ENCODE measurements around the gene ARVCF. TPM values are rescaled to one million over a fixed set of nuclear protein-coding genes. Genes with fewer than 3 reads are reported as not detected.

ARVCF gene
- total RNA-seq, 1 experiment from 2014 or later: 0.58 TPM

DNA sequence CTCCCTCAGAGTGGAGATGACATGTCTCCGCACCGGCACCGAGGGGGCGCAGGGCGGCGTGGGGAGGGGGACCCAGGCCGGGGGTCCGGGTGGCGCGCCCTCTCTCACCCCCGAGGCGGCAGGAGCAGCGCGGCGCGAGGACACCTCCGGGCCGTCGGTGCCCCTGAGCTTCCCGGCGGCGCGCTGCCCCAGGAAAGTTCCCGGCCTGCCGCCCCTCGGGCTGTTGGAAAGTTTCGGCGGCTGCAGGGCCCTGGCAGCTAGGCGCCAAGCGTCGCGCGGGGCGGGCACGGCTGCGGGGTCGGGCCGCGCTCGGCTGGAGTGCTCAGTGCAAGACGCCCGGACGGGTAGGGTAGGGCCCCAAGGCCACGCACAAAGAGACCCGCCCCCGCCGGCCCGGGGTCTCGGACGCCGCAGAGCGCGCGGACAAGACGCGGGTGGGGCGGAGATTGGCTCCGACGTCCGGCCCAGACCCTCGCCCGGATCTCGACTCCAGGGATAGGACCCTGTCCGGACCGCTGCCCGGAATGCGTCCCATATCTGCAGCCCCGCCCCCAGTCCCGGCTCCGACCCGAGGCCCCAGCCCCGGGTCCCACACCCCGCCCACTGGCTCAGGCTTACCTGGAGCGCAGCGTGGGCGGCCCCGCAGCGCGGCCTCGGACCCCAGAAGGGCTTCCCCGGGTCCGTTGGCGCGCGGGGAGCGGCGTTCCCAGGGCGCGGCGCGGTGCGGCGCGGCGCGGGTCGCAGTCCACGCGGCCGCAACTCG lies 471 bp downstream of the ARVCF start:
- no peak for DNase-seq (ENCODE audit: low spot score)

DNA sequence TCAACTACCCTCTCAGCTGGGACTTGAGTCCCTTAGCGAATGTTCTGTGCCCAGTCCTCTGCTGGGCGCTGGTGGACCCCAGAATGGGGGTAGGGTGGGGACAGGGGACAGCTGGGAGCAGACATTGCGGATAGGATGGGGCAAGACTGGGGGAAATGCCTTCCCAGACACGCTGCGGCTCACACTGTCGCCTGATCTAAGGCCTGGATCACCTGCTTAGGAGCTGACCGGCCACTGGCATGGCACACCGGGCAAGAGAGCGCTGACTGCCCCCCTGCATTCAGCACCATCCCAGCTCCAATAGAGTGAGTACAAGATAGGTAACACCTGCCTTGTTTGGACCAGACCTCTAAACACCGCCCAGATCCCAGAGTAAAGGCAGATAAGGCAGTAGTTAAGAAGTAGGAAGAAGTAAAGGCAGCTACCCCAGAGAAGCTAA lies 1.4 kb downstream of the ARVCF start:
- DNase-seq (ENCODE audit: low spot score): no peak

DNA sequence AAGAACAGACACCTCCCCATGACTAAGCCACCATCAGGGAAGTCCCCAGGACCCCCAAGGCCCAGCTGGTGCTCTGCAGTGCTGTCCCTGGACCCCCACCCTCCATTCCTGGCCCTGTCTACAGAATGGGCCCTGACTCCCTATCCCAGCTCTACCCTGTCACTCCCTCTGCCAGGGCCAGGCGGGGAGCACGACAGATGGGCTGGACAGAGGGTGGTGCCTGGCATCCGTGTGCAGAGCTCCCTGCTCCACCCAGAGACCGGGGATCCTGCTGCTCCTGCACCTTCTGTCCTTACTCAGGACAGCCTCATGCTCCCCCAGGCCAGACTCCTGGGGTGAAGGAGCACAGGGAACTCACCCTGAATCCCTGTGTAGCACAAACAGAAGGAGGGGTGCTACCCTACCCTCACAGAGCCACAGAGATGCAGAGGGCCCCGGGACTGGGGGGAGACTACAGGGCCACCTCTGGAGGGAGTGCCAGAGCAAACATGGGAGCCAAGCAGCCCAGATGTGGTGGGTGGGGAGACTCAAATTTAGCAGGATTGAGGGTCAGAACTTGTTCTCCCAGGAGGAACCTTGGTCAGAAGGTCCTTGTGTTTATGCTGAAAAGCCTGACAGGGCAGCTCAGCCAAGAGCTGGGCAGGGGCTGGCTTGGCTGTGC lies 2.0 kb downstream of the ARVCF start:
- no peak for DNase-seq (ENCODE audit: low spot score)

DNA sequence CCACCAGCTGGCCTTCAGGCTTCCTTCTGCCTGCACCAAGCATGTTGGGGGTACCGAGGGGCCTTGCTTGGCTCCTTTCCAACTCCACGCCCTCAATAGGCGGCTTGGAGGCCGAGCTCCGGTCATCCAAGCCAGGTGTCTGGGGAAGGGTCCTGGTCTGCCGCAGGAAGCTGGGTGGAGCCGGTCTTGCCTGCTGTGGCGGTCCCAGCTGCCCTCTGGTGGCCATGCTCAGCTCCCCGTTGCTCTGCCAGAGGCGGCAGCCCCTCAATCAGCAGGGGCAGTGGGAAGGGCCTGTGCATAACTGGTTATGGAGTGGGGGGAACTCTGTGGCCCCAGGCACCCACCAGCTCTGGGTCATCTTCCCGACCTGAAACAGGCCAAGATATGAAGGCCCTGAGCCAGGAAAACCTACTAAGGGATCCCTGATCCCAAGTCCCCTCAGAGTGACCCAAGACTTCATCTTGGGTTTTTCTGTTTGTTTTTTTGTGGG lies 3.2 kb downstream of the ARVCF start:
- DNase-seq (ENCODE audit: low spot score): no peak

DNA sequence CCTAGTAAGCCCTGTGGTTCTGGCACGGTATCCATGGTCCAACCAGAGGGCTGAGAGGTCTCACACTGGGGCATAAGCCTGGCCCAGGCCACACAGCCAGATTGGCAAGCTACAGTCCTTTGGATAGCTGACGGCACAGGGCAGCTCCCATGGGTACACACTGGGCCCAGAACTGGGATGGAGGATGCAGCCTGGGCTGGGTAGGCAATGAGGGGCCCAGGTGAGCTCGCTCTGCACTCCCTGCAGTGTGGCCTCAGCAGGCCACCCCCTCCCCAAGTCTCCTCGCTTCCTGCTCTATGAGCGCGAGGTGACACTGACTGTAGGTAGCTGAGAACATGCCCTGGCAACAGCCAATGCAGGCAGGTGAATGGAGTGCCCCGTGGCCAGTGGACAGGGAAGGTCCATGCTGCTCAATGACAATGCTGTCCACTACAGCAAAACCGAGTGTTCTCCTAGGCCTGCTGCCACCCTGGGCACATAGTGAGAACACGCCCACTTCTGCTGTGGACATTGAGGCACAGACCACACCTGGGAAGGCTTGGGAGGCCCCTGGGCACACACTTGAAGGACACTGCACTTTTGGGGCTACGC lies 3.8 kb downstream of the ARVCF start:
- DNase-seq (ENCODE audit: low spot score): no peak

DNA sequence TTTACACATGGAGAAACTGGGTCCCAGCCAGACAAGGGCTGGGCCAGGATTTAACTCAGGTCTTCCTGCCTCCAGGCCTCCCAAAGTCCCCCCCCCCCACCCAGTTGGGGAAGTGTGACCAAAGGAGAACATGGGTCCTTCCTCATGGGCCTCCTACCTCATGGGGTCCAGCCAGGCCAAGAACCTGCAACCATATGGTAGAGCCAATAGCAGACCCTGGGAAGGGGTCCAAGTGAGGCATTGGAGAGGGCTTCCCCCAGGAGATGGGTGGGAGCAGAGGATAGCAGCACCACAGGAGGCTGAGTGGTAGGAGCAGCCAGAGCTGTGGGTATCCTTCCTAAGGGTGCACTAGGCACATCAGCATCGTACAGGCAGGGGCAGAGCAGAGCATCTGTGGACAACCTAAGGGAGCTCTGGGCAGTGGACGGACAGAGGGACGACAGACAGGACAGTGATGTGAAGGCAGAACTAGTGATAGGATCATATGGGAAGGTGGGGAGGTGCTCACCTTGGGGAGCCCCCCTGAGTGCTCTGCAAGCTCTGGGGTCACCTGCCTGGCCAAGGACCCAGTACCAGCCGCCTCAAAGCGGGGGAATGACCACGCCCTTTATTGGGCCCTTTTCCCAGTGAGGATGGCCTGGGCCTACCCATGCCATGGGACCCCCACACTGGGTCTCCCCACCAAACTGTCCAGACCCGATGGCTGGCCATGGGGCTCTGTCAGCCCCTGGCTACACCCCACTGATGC lies 4.5 kb downstream of the ARVCF start:
- DNase-seq (ENCODE audit: low spot score): no peak

DNA sequence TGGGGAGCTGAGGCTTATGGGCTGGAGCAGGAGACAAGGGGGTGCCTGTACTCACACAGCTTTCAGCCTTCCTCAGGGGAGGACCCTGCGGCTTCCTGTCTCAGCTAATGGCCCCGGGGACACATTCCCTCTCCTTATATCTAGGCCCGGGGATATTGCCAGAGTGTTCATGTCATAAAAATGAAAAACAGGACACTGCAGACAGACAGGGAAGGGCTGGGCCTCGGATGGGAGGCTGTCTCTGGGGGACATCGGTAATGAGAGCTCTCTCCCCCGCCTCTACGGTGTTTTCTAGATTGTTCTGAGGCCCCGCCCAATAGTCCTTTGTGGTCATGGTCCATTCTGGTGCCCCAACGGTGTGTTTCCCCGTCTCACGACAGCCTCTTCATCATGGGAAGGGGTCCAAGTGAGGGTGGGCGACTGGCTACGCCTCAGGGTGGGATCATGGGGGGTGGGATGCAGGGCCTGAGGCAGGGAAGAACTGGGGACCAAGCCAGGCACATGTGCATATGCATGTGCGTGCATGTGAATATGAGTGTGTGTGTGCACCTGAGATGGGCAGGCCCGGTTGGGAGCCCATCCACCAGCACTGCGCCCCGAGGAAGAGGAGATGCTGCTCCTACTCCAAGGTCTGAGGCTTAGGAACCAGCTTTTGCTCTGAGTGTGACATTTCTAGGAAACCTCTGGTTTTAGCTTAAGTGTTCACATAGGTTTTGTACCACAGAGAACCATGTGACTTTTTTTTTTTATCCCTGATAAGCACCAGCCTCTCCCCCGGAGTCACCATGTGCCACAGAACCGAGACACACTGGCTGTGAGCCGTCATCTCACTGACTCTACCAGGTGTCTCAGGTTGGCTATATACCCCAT lies 5.3 kb downstream of the ARVCF start:
- DNase-seq (ENCODE audit: low spot score): no peak

DNA sequence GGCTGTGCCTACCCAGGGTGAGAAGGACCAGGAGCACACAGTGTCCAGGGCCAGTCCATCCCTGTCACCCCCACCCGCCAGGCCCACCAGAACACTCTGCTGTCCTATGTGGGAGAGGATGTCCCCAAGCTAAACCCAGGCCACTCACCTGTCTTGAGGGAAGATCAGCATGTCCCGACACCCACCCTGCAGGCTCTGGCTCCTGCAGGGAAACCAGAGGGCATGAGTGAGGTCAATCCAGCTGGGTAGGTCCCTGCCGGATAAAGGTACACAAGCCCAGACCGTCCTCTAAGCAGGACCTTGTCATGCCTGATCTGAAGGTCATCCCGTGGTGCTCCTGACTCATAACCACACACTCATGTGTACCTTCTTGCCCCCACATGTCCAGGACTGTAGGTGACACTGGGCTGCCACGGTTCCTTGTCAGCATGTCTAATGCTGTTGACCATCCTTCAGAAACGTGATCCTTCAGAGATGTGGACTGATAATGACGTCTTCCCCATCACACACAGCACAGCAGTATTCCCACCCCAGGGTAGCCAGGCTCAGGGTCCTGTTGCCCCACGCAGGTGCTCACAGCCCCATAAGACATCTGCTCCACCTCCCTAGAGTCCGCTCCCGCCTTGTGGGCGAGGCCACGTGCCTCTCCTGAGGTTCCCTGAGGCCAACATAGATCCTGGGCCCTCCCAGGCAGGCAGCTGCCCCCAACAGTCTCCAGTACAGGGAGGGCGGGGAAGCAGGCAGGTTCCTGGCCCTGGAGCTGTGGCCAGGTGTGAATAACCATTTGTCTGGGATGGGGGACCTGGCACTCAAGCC lies 6.1 kb downstream of the ARVCF start:
- no peak for DNase-seq (ENCODE audit: low spot score)

DNA sequence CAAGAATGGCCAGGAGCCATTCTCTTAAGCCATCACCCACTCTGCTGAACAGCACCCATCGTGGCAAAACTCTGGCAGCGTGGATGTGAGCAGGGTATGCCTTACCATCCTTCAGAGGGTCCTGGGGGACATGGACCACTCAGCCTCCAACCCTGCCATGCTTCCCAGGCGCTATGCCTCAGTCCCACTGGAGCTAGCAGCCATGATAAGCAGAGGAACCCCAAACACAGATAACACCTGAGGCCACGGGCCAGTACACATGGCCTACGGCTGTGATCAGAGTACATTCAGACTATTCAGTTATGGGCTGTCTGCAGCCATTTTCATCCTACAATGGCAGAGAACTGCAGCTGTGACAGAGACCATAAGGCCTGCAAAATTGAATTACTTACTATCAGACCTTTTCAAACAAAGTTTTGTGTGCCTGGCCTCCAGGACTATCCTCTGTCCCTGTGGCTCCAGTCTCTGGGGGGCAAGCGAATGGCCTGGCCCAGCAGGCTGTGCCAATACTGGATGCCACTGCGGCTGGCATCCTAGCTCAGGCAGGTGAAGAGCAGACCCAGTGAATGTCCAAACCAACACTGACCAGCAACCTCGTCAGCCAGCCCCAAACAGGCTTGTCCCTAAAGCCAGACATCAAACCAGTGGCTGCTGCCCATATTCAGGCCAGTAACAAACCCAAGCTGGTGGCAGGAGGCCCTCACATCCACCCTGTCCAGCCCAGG lies 6.9 kb downstream of the ARVCF start:
- DNase-seq (ENCODE audit: low spot score): no peak

DNA sequence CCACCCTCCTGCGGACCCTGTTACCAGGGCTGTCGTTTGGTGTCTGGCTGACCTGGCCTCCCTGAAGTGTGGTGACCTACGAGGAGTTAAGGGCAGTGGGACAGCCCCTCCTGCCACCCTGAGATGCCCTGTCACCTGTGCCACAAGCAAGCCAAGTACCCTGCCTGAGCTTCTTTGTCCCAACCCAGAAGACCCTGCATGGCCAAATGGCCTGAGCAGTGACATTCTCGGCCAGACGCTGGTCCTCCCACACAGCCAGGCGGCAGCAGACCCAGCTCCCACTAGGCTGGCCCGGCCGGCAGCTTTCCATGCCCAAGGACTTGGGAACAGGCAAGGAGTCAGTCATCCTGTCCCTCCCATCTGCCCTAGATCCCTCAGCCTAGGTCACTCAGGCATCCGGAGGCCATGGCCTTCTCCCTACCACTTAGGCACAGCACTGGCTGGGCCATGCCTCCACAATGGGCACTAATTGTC lies 7.6 kb downstream of the ARVCF start:
- no peak for DNase-seq (ENCODE audit: low spot score)

DNA sequence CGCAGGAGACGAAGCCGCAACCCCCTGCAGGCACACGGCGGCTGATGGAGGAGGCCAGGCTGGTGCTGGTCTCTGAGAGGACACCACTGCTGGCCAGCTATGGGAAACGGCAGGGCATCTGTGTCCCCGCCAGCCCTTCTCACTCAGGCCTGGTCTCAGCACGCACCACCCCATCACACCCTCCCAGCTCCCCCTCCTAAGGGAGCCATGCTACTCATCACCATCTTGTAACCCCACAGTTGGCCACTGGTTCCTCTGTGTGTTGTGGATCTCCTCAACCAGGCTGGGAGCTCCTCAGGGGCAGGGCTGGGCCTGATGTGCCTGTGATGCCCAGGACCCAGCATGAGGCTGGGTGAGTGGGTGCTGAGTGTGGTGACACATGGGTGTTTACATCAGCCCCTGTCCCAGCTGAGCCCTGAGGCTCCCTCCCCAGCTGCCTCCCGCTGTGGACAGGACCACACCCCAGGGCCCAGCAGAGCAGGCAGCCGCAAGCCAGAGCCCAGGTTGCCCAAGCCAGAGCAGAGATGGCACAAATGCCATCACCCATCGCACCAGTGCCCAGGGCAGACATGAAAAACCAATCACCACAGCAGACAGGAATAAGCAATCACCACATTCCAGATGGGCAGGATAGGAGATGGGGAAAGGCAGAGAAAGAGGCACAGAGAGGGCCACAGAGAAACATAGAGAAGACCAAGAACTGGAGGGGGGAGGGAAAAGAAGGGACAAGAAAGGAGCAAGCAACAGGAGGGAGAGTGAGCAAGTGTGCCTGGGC lies 8.2 kb downstream of the ARVCF start:
- no peak for DNase-seq (ENCODE audit: low spot score)

DNA sequence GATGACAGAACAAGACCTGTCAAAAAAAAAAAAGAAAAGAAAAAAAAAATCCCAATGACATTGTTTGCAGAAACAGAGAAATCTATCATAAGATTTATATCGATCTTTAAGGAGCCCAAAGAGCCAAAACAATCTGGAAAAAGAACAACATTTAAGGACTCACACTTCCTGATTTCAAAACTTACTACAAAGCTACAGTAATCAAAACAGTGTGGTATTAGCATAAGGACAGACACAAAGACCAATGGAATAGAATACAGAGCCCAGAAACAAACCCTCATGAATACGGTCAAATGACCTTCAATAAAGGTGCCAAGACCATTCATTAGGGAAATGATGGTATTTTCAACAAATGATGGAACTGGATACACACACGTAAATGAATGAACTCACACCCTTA lies 12.2 kb downstream of the ARVCF start:
- no peak for DNase-seq (ENCODE audit: low spot score)

DNA sequence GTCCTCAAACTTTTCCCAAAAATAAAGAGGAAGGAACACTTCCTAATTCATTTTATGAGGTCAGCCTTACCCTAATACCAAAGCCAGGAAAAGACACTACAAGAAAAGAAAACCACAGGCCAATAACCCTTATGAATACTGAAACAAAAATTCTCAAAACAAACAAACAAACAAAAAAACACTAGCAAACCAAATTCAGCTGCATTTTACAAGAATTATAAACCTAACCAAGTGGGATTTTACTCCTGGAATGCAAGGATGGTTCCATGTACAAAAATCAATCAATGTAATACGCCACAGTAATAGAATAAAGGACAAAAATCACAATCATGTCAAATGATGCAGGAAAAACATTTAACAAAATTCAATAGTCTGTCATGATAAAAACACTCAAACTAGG lies 13.3 kb downstream of the ARVCF start:
- no peak for DNase-seq (ENCODE audit: low spot score)

DNA sequence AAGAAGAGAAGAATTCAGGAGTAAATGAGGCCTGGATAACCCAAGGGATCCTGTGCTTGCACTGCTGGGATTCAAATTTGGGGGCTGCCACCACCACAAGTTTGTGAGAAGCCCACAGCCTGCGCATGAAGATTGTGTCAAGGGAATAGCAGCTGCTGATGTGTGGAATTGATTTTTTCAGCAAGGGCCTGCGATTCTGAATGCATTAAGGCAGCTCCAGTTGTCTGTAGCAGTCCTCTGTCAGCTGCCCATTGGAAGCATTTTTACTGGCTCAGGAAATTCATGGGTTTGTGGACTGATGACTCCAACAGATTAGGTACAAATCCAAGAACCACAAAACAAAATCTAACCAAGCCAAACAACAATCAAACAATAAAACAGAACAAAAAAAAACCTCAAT lies 14.0 kb downstream of the ARVCF start:
- no peak for DNase-seq (ENCODE audit: low spot score)

DNA sequence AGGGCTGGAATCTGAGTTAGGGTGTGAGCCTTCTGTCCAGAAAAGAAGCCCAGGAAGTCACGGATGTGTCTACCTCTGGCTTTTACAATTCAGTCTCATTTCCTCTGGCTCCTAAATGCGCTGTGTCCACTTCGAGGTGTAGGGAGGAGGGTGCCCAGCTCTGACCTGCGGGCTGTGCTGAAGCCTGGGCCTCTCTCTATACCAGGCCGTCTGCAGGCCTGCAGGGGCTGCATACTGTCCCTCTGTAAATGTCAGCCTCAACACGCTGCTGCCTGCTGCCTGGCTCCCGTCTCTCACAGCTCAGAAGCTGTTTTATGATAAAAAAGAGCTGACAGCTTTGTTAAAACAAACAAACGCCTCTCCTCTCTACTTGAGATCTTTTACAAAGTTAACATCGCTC lies 14.5 kb downstream of the ARVCF start:
- no peak for DNase-seq (ENCODE audit: low spot score)

DNA sequence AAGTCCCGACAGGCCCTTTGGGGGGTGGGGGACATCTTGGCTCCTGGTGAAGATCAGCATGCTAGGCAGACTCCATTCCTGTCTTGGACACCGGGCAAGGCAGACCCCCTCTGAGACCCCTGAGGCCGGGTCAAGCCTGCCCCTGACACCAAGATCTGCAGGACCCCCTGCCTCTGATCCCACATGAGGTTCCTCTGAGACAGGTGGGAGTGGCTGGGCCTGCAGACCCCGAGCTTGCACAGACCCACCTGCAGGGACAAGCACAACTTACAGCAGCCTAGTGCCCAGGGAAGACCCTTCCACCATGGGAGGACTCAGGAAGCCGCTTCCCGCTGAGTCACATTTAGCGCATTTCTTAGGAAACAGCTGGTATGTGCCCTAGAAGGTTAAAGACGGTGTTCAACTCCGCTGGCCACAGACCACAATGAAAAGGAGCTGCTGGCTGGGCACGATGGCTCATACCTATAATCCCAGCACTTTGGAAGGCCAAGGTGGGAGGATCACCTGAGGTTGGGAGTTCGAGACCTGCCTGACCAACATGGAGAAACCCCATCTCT lies 15.5 kb downstream of the ARVCF start:
- no peak for DNase-seq (ENCODE audit: low spot score)

DNA sequence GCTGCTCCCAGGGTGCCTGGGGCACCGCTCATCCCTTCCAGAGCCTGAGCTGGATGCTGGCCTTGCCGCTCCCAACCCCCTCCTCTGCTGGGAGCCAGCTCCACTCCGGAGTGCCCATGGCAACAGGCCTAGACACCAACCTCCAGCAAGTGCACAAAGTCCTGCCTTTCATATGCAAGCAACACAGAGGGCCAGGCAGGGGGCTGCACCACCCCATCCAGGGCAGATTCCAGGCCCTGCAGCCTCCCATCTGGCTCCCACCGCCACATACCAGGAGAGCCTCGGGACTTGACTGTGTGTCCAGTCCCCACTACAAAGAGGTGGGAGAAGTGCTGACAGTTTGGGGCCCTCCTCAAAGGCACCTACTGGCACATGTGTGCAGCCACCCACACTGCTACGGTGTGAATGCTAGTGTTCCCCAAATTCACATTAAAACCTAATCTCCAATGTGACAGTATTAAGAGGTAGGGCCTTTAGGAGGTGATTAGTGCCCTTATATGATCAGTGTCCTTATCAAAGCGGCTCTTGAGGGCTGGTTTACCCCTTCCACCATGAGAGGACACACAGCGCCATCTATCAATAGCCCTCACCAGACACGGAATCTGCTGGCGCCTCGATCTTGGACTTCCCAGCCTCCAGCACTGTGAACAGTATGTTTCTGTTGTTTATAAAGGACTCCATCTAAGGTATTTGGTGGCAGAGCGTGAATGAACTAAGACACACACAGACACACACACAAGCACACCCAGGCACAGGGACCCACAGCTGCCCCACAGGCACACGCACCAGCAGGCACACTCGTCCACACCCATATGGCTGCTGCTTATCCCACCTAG lies 16.2 kb downstream of the ARVCF start:
- DNase-seq (ENCODE audit: low spot score): no peak

Data from H4 (cell line).